ENCODE results near the gene RNF220. TPM values are rescaled to one million over a fixed set of nuclear protein-coding genes. Genes with fewer than 3 reads are reported as not detected.

RNF220 gene
- total RNA-seq, 1 experiment from 2014 or later: 128 TPM

GRCh38 chr1:44616284-44616990, 211.4 kb downstream of the RNF220 start (continued):
- TF ChIP-seq USF2 (CRISPR knock-in tag; IDR thresholded peaks at IDR 0.05) (no peak), KAT7 (CRISPR knock-in tag; IDR thresholded peaks at IDR 0.05; ENCODE audit: borderline replicate concordance) (no peak), ZNF532 (CRISPR knock-in tag; IDR thresholded peaks at IDR 0.05; ENCODE audit: borderline replicate concordance) (no peak), ZNF317 (CRISPR knock-in tag; IDR thresholded peaks at IDR 0.05; ENCODE audit: borderline replicate concordance, low read depth) (no peak), ZNF671 (CRISPR knock-in tag; IDR thresholded peaks at IDR 0.05) (no peak)

GRCh38 chr1:44616991-44617702, 212.1 kb downstream of the RNF220 start:
- ATAC-seq: peak; percentile 49
- Mint-ChIP-seq H3K4me3 (peak overlapping the region; percentile 83), H3K36me3 (no peaks in the 10 kb centered on the region), H3K4me1 (peaks cover 27% of the 10 kb centered on the region), H3K27me3 (ENCODE audit: low read depth) (peaks cover 10% of the 10 kb centered on the region), H3K9me3 (no peaks in the 10 kb centered on the region), H3K27ac (no peak overlapping the region)
- ChIA-PET CTCF (interaction anchor here (0.8 to 3.9 kb wide), 9 partner anchors 8 to 270 kb away, joined by 3 to 40 read pairs (median 4); no protein-coding TSS in a partner anchor), POLR2A (no interaction called here)
- TF ChIP-seq FOXK1 (CRISPR knock-in tag; IDR thresholded peaks at IDR 0.05) (no peak), SMAD3 (CRISPR knock-in tag; IDR thresholded peaks at IDR 0.05; ENCODE audit: borderline replicate concordance) (no peak), ATF6 (CRISPR knock-in tag; IDR thresholded peaks at IDR 0.05) (no peak), PREB (CRISPR knock-in tag; IDR thresholded peaks at IDR 0.05; ENCODE audit: borderline replicate concordance) (no peak), MLX (CRISPR knock-in tag; IDR thresholded peaks at IDR 0.05) (no peak), NFYB (CRISPR knock-in tag; conservative IDR thresholded peaks at IDR 0.05; ENCODE audit: low read depth) (peak; percentile 11; the same call in 1 of the 2 replicates), ZNF232 (CRISPR knock-in tag; IDR thresholded peaks at IDR 0.05) (no peak), CBFB (CRISPR knock-in tag; IDR thresholded peaks at IDR 0.05; ENCODE audit: low read depth) (no peak), TP53 (CRISPR knock-in tag; IDR thresholded peaks at IDR 0.05) (no peak)
- peak; percentile 54 for DNase-seq (ENCODE audit: low spot score)

Measured in WTC11 (cell line).